ENCODE data around the gene DYNLT1. TPM values are rescaled to one million over a fixed set of nuclear protein-coding genes. Genes with fewer than 3 reads are reported as not detected.

Gene DYNLT1
- total RNA-seq, 2 experiments from 2014 or later = 29.3 to 49.2 TPM

DNA sequence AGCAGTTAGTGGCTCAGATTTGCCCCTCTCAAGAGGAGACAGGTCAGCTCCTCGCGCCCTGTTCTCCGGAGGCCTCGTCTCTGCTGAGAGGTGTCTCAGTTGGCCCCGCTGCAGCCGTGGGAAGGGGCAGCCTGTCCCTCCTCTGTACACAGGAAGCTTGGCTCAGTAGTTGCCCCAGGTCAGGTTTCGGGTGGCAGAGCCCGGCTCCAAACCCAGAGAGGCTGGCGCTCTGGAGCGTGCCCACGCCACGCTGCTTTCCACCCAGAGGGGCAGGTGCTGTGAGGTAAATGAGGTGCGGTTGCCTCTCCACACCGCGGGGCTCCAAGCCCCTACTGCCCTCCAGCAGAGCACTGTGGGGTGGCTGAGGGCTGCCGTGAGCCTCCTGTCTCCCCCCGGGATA, 16.0 kb downstream of the DYNLT1 start:
- H3K9me3 ChIP-seq (ENCODE audit: low read length) = no peaks in the 10 kb centered on the region
- H3K4me3 ChIP-seq (ENCODE audit: low read depth, low read length, poor library complexity, severe bottlenecking) = no peak overlapping the region
- H3K79me2 ChIP-seq (ENCODE audit: insufficient read depth, low read depth, low read length) = no peaks in the 10 kb centered on the region
- no peak for TF ChIP-seq CTCF (conservative IDR thresholded peaks at IDR 0.05; ENCODE audit: low read length)
- TF ChIP-seq EZH2phosphoT487 (IDR thresholded peaks at IDR 0.05; ENCODE audit: borderline replicate concordance, low read depth, low read length) = no peak
- no peak for DNase-seq (ENCODE audit: low spot score)
- H3K4me1 ChIP-seq (ENCODE audit: insufficient read depth, low read length, poor library complexity, severe bottlenecking) = no peaks in the 10 kb centered on the region
- ChIA-PET POLR2A (no interaction called here), CTCF (ENCODE audit: unreplicated experiment) (no interaction called here)
- no peaks in the 10 kb centered on the region for H3K9me2 ChIP-seq (ENCODE audit: insufficient read depth, low read length)
- peaks cover 44% of the 10 kb centered on the region; the same call in 1 of the 2 replicates for H3K36me3 ChIP-seq (ENCODE audit: insufficient read depth, low read length)
- intact Hi-C loops (cut with micrococcal nuclease; ENCODE audit: unreplicated experiment) = no loop called here
- no TSS peak for BruUV-seq (replicated peaks)
- no peaks in the 10 kb centered on the region for H4K20me1 ChIP-seq (ENCODE audit: insufficient read depth, low read length)
- H3K27ac ChIP-seq (ENCODE audit: low read depth, low read length, poor library complexity, severe bottlenecking) = no peak overlapping the region
- H3K4me2 ChIP-seq (ENCODE audit: low read length) = no peak overlapping the region
- no peak overlapping the region for H2AFZ ChIP-seq (ENCODE audit: low read length)

GRCh38 chr6:158627940-158628211, 16.7 kb downstream of the DYNLT1 start:
- POLR2A ChIA-PET = interaction anchor here (0.5 kb wide), 1 partner anchor 375 kb away, joined by 3 read pairs; no protein-coding TSS in a partner anchor
- Histone ChIP-seq H3K79me2 (ENCODE audit: insufficient read depth, low read depth, low read length) (no peaks in the 10 kb centered on the region), H3K27ac (ENCODE audit: low read depth, low read length, poor library complexity, severe bottlenecking) (no peak overlapping the region), H3K4me3 (ENCODE audit: low read depth, low read length, poor library complexity, severe bottlenecking) (no peak overlapping the region), H3K36me3 (ENCODE audit: insufficient read depth, low read length) (peaks cover 44% of the 10 kb centered on the region; the same call in 1 of the 2 replicates), H3K4me1 (ENCODE audit: insufficient read depth, low read length, poor library complexity, severe bottlenecking) (no peaks in the 10 kb centered on the region), H3K4me2 (ENCODE audit: low read length) (no peak overlapping the region), H3K9me2 (ENCODE audit: insufficient read depth, low read length) (no peaks in the 10 kb centered on the region), H3K9me3 (ENCODE audit: low read length) (no peaks in the 10 kb centered on the region), H4K20me1 (ENCODE audit: insufficient read depth, low read length) (no peaks in the 10 kb centered on the region), H2AFZ (ENCODE audit: low read length) (no peak overlapping the region)
- BruUV-seq (replicated peaks) = no TSS peak
- TF ChIP-seq CTCF (conservative IDR thresholded peaks at IDR 0.05; ENCODE audit: low read length) (no peak), EZH2phosphoT487 (IDR thresholded peaks at IDR 0.05; ENCODE audit: borderline replicate concordance, low read depth, low read length) (no peak)
- CTCF ChIA-PET (ENCODE audit: unreplicated experiment) = no interaction called here
- DNase-seq (ENCODE audit: low spot score) = no peak
- intact Hi-C loops (cut with micrococcal nuclease; ENCODE audit: unreplicated experiment) = no loop called here

- ChIA-PET CTCF (ENCODE audit: unreplicated experiment) (no interaction called here), POLR2A (interaction anchor here (0.5 kb wide), 1 partner anchor 376 kb away, joined by 3 read pairs; no protein-coding TSS in a partner anchor)
- Histone ChIP-seq H4K20me1 (ENCODE audit: insufficient read depth, low read length) (no peaks in the 10 kb centered on the region), H3K9me3 (ENCODE audit: low read length) (no peaks in the 10 kb centered on the region), H3K4me1 (ENCODE audit: insufficient read depth, low read length, poor library complexity, severe bottlenecking) (no peaks in the 10 kb centered on the region), H3K79me2 (ENCODE audit: insufficient read depth, low read depth, low read length) (no peaks in the 10 kb centered on the region), H3K4me3 (ENCODE audit: low read depth, low read length, poor library complexity, severe bottlenecking) (no peak overlapping the region), H3K9me2 (ENCODE audit: insufficient read depth, low read length) (no peaks in the 10 kb centered on the region), H2AFZ (ENCODE audit: low read length) (no peak overlapping the region), H3K27ac (ENCODE audit: low read depth, low read length, poor library complexity, severe bottlenecking) (no peak overlapping the region), H3K4me2 (ENCODE audit: low read length) (no peak overlapping the region), H3K36me3 (ENCODE audit: insufficient read depth, low read length) (peaks cover 42% of the 10 kb centered on the region; the same call in 1 of the 2 replicates)
- intact Hi-C loops (cut with micrococcal nuclease; ENCODE audit: unreplicated experiment) = no loop called here
- no peak for TF ChIP-seq EZH2phosphoT487 (IDR thresholded peaks at IDR 0.05; ENCODE audit: borderline replicate concordance, low read depth, low read length)
- TF ChIP-seq CTCF (conservative IDR thresholded peaks at IDR 0.05; ENCODE audit: low read length) = no peak
- no peak for DNase-seq (ENCODE audit: low spot score)
- BruUV-seq (replicated peaks) = no TSS peak
Observed at GRCh38 chr6:158627168-158627939, 17.2 kb downstream of the DYNLT1 start.
